Vagina (tissue), 2 donors: ENCODE results near the gene PDE4D. TPM values are rescaled to one million over a fixed set of nuclear protein-coding genes. Genes with fewer than 3 reads are reported as not detected.

Experiments
- DNase-seq, 2 donors: peaks; one replicate each; pipeline ENCODE4 v3.0.0-alpha.2; 2017; ENCODE audit errors: extremely low spot score in 2 of 2
- H3K27ac ChIP-seq: fragments of 200-600 bp; sonication (generic); one replicate; pipeline ENCODE4 v1.5.1; 2019
- H3K27me3 ChIP-seq: fragments of 200-600 bp; sonication (generic); one replicate; pipeline ENCODE4 v1.5.1; 2019
- H3K36me3 ChIP-seq, 2 donors: fragments of 200-600 bp; sonication (generic); one replicate each; pipeline ENCODE4 v1.5.1; 2017 to 2019
- H3K4me1 ChIP-seq: fragments of 200-600 bp; sonication (generic); one replicate; pipeline ENCODE4 v1.5.1; 2019
- H3K4me3 ChIP-seq, 2 donors: fragments of 200-600 bp; sonication (generic); 1 replicate in 1 of 2; 2 replicates in 1 of 2; pipeline ENCODE4 v1.5.1; 2016 to 2019
- H3K9me3 ChIP-seq: fragments of 200-600 bp; sonication (generic); one replicate; pipeline ENCODE4 v1.5.1; 2019
- CTCF ChIP-seq, 3 experiments: fragments of 450-650 bp in 2 of 3; fragments of 200-600 bp in 1 of 3; sonication (generic) in 1 of 3; IDR thresholded peaks; one replicate each; pipeline ENCODE4 v1.5.1; 2017 to 2019; ENCODE audit warnings: antibody characterized with exemption in 3 of 3, mild to moderate bottlenecking in 2 of 3, moderate library complexity in 2 of 3
- POLR2A ChIP-seq, 2 donors: fragments of 450-650 bp; IDR thresholded peaks; one replicate each; pipeline ENCODE4 v1.6.1; 2017; ENCODE audit warnings: antibody characterized with exemption in 2 of 2, mild to moderate bottlenecking in 2 of 2, moderate library complexity in 2 of 2
- POLR2AphosphoS5 ChIP-seq, 2 donors: sonication (generic); formaldehyde crosslinking; IDR thresholded peaks; one replicate each; pipeline ENCODE4 v1.9.0; 2017; ENCODE audit warnings: antibody characterized with exemption in 2 of 2, mild to moderate bottlenecking in 2 of 2, low read depth in 1 of 2; ENCODE audit not compliant: insufficient read depth in 1 of 2
- intact Hi-C: fragments of 100-400 bp; cut with DNase I; formaldehyde crosslinking; loops from one replicate; pipeline ENCODE4 v1.15.1; 2023
- total RNA-seq: library from RNA; depleted of rRNA; stranded (reverse); fragments of >200 nt; gene quantifications from one replicate; pipeline ENCODE4 v1.2.3, GENCODE V29; 2016

PDE4D gene
- total RNA-seq, 1 donor from 2014 or later: 86.9 TPM

GRCh38 chr5:59583151-59583809, 310.2 kb downstream of the PDE4D start:
- Histone ChIP-seq H3K27me3 (no peaks in the 10 kb centered on the region), H3K27ac (no peak overlapping the region), H3K9me3 (no peaks in the 10 kb centered on the region), H3K4me3 (no peak overlapping the region), H3K4me1 (no peaks in the 10 kb centered on the region), H3K36me3 (no peaks in the 10 kb centered on the region)
- no peak for TF ChIP-seq POLR2A (IDR thresholded peaks at IDR 0.05)
- no peak for TF ChIP-seq CTCF (IDR thresholded peaks at IDR 0.05)
- no peak for TF ChIP-seq POLR2AphosphoS5 (IDR thresholded peaks at IDR 0.05; ENCODE audit: insufficient read depth in 1 of 2, low read depth in 1 of 2)
- no peak for DNase-seq
- intact Hi-C loops: no loop called here

- no peaks in the 10 kb centered on the region for H3K9me3 ChIP-seq
- no peak overlapping the region for H3K27ac ChIP-seq
- intact Hi-C loops: no loop called here
- no peaks in the 10 kb centered on the region for H3K4me1 ChIP-seq
- H3K27me3 ChIP-seq: no peaks in the 10 kb centered on the region
- no peak overlapping the region for H3K4me3 ChIP-seq
- TF ChIP-seq CTCF (IDR thresholded peaks at IDR 0.05) (no peak), POLR2AphosphoS5 (IDR thresholded peaks at IDR 0.05; ENCODE audit: insufficient read depth in 1 of 2, low read depth in 1 of 2) (no peak), POLR2A (IDR thresholded peaks at IDR 0.05) (no peak)
- no peak for DNase-seq
- H3K36me3 ChIP-seq: no peaks in the 10 kb centered on the region
Observed at GRCh38 chr5:59582746-59583145, 310.8 kb downstream of the PDE4D start.

- Histone ChIP-seq H3K4me1 (no peaks in the 10 kb centered on the region), H3K9me3 (no peaks in the 10 kb centered on the region), H3K27me3 (no peaks in the 10 kb centered on the region), H3K4me3 (no peak overlapping the region), H3K36me3 (no peaks in the 10 kb centered on the region), H3K27ac (no peak overlapping the region)
- TF ChIP-seq POLR2A (IDR thresholded peaks at IDR 0.05) (no peak), CTCF (IDR thresholded peaks at IDR 0.05) (no peak)
- intact Hi-C loops: no loop called here
- DNase-seq: no peak
Observed at GRCh38 chr5:59579824-59580167, 313.7 kb downstream of the PDE4D start.

GRCh38 chr5:59579101-59579823, 314.3 kb downstream of the PDE4D start:
- no peaks in the 10 kb centered on the region for H3K27me3 ChIP-seq
- H3K9me3 ChIP-seq: no peaks in the 10 kb centered on the region
- no peak overlapping the region for H3K4me3 ChIP-seq
- intact Hi-C loops: no loop called here
- no peaks in the 10 kb centered on the region for H3K4me1 ChIP-seq
- no peak for DNase-seq
- H3K36me3 ChIP-seq: no peaks in the 10 kb centered on the region
- H3K27ac ChIP-seq: no peak overlapping the region
- TF ChIP-seq POLR2A (IDR thresholded peaks at IDR 0.05) (no peak), CTCF (IDR thresholded peaks at IDR 0.05) (no peak), POLR2AphosphoS5 (IDR thresholded peaks at IDR 0.05; ENCODE audit: insufficient read depth in 1 of 2, low read depth in 1 of 2) (no peak)

- no peaks in the 10 kb centered on the region for H3K9me3 ChIP-seq
- H3K27ac ChIP-seq: no peak overlapping the region
- no peak overlapping the region for H3K4me3 ChIP-seq
- H3K27me3 ChIP-seq: no peaks in the 10 kb centered on the region
- H3K4me1 ChIP-seq: no peaks in the 10 kb centered on the region
- no peaks in the 10 kb centered on the region for H3K36me3 ChIP-seq
- TF ChIP-seq POLR2A (IDR thresholded peaks at IDR 0.05): no peak
- no peak for TF ChIP-seq POLR2AphosphoS5 (IDR thresholded peaks at IDR 0.05; ENCODE audit: insufficient read depth in 1 of 2, low read depth in 1 of 2)
- TF ChIP-seq CTCF (IDR thresholded peaks at IDR 0.05): no peak
- intact Hi-C loops: no loop called here
- DNase-seq: no peak
Observed at GRCh38 chr5:59577485-59577884, 316.0 kb downstream of the PDE4D start.
